ENCODE measurements around the gene PLXNA2. TPM values are rescaled to one million over a fixed set of nuclear protein-coding genes. Genes with fewer than 3 reads are reported as not detected.

The PLXNA2 gene
- total and polyA plus RNA-seq, 2 donors (not counting 1 experiment from before 2014, with no cell fraction given), result 0.31 to 1.2 TPM

- Histone ChIP-seq H3K79me2 (ENCODE audit: control insufficient read depth, insufficient read depth, low read length) (no peaks in the 10 kb centered on the region), H3K9me3 (ENCODE audit: control extremely low read depth in 1 of 3, control insufficient read depth in 2 of 3, insufficient read depth in 1 of 3, low read length in 2 of 3) (no peaks in the 10 kb centered on the region), H3K36me3 (replicated peaks in 1 of 2; ENCODE audit: control extremely low read depth in 1 of 2, control insufficient read depth in 1 of 2, extremely low read depth in 1 of 2, insufficient read depth in 2 of 2, low read length in 1 of 2) (no peaks in the 10 kb centered on the region), H3K27ac (ENCODE audit: low read length in 2 of 2) (no peak overlapping the region), H3K4me3 (ENCODE audit: control extremely low read depth in 1 of 5, extremely low read depth in 1 of 5, insufficient read depth in 1 of 5, low read depth in 2 of 5, low read length in 4 of 5) (no peak overlapping the region), H3K4me2 (replicated peaks; ENCODE audit: low read depth, low read length, poor library complexity, severe bottlenecking) (no peak overlapping the region), H3K9ac (ENCODE audit: low read length) (no peak overlapping the region), H3K4me1 (ENCODE audit: control insufficient read depth in 2 of 2, insufficient read depth in 2 of 2, low read length in 2 of 2) (no peaks in the 10 kb centered on the region), H4K20me1 (ENCODE audit: control insufficient read depth, insufficient read depth, low read length, poor library complexity, severe bottlenecking) (no peaks in the 10 kb centered on the region), H3K27me3 (replicated peaks in 1 of 4; ENCODE audit: control extremely low read depth in 1 of 4, control insufficient read depth in 3 of 4, insufficient read depth in 4 of 4, low read length in 3 of 4) (no peaks in the 10 kb centered on the region), H2AFZ (ENCODE audit: insufficient read depth, low read depth, low read length, poor library complexity, severe bottlenecking) (no peak overlapping the region)
- Mint-ChIP-seq H3K27me3 (peaks cover 11% of the 10 kb centered on the region), H3K4me1 (no peaks in the 10 kb centered on the region), H3K4me3 (no peak overlapping the region), H3K9me3 (ENCODE audit: insufficient read depth) (no peaks in the 10 kb centered on the region), H3K27ac (no peak overlapping the region)
- ChIA-PET CTCF (no interaction called here), POLR2A (no interaction called here)
- intact Hi-C loops (cut with micrococcal nuclease), result no loop called here
- TF ChIP-seq EZH2 (IDR thresholded peaks at IDR 0.05; ENCODE audit: borderline replicate concordance, insufficient read depth, low read depth, low read length, poor library complexity, severe bottlenecking), result no peak
- TF ChIP-seq, protein P1, sequence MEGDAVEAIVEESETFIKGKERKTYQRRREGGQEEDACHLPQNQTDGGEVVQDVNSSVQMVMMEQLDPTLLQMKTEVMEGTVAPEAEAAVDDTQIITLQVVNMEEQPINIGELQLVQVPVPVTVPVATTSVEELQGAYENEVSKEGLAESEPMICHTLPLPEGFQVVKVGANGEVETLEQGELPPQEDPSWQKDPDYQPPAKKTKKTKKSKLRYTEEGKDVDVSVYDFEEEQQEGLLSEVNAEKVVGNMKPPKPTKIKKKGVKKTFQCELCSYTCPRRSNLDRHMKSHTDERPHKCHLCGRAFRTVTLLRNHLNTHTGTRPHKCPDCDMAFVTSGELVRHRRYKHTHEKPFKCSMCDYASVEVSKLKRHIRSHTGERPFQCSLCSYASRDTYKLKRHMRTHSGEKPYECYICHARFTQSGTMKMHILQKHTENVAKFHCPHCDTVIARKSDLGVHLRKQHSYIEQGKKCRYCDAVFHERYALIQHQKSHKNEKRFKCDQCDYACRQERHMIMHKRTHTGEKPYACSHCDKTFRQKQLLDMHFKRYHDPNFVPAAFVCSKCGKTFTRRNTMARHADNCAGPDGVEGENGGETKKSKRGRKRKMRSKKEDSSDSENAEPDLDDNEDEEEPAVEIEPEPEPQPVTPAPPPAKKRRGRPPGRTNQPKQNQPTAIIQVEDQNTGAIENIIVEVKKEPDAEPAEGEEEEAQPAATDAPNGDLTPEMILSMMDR (IDR thresholded peaks at IDR 0.05), result no peak
- ATAC-seq (ENCODE audit: low read depth), result no peak
- DNase-seq, result no peak
- WGBS (ENCODE audit: insufficient coverage), result 56% methylated on average over 1 of the region's 2 CpGs
Observed at GRCh38 chr1:208156741-208157140, 87.4 kb downstream of the PLXNA2 start.

- Histone ChIP-seq H3K27ac (ENCODE audit: low read length in 2 of 2) (no peak overlapping the region), H3K4me1 (ENCODE audit: control insufficient read depth in 2 of 2, insufficient read depth in 2 of 2, low read length in 2 of 2) (no peaks in the 10 kb centered on the region), H3K9ac (ENCODE audit: low read length) (no peak overlapping the region), H3K27me3 (replicated peaks in 1 of 4; ENCODE audit: control extremely low read depth in 1 of 4, control insufficient read depth in 3 of 4, insufficient read depth in 4 of 4, low read length in 3 of 4) (no peaks in the 10 kb centered on the region), H3K4me3 (ENCODE audit: control extremely low read depth in 1 of 5, extremely low read depth in 1 of 5, insufficient read depth in 1 of 5, low read depth in 2 of 5, low read length in 4 of 5) (no peak overlapping the region), H3K36me3 (replicated peaks in 1 of 2; ENCODE audit: control extremely low read depth in 1 of 2, control insufficient read depth in 1 of 2, extremely low read depth in 1 of 2, insufficient read depth in 2 of 2, low read length in 1 of 2) (no peaks in the 10 kb centered on the region), H4K20me1 (ENCODE audit: control insufficient read depth, insufficient read depth, low read length, poor library complexity, severe bottlenecking) (no peaks in the 10 kb centered on the region), H3K9me3 (ENCODE audit: control extremely low read depth in 1 of 3, control insufficient read depth in 2 of 3, insufficient read depth in 1 of 3, low read length in 2 of 3) (no peaks in the 10 kb centered on the region), H2AFZ (ENCODE audit: insufficient read depth, low read depth, low read length, poor library complexity, severe bottlenecking) (no peak overlapping the region), H3K4me2 (replicated peaks; ENCODE audit: low read depth, low read length, poor library complexity, severe bottlenecking) (no peak overlapping the region), H3K79me2 (ENCODE audit: control insufficient read depth, insufficient read depth, low read length) (no peaks in the 10 kb centered on the region)
- CTCF ChIA-PET, result no interaction called here
- no peak overlapping the region for H3K27ac Mint-ChIP-seq
- DNase-seq, result no peak
- POLR2A ChIA-PET, result no interaction called here
- no peak for TF ChIP-seq EZH2 (IDR thresholded peaks at IDR 0.05; ENCODE audit: borderline replicate concordance, insufficient read depth, low read depth, low read length, poor library complexity, severe bottlenecking)
- TF ChIP-seq, protein P1 (IDR thresholded peaks at IDR 0.05), result no peak
- WGBS (ENCODE audit: insufficient coverage), result no CpG with 5 or more reads among the region's 3 CpGs
- H3K27me3 Mint-ChIP-seq, result peaks cover 8% of the 10 kb centered on the region
- no peaks in the 10 kb centered on the region for H3K4me1 Mint-ChIP-seq
- no peak overlapping the region for H3K4me3 Mint-ChIP-seq
- intact Hi-C loops (cut with micrococcal nuclease), result no loop called here
- H3K9me3 Mint-ChIP-seq (ENCODE audit: insufficient read depth), result no peaks in the 10 kb centered on the region
- ATAC-seq (ENCODE audit: low read depth), result no peak
Observed at GRCh38 chr1:208156310-208156709, 87.9 kb downstream of the PLXNA2 start.
